Pulmonary artery endothelial cell (primary cell): ENCODE measurements around the gene RNASET2. TPM values are rescaled to one million over a fixed set of nuclear protein-coding genes. Genes with fewer than 3 reads are reported as not detected.
A peak's percentile ranks its signal among the peaks of the same experiment; 100 is the strongest.

Source experiments
- DNase-seq: peaks from one replicate; pipeline ENCODE4 v3.0.0-alpha.2; 2011; ENCODE audit warnings: low read depth, low spot score
- total RNA-seq: library from RNA; depleted of rRNA; stranded (reverse); fragments of >200 nt; gene quantifications from 2 replicates; pipeline ENCODE4 v1.2.3, GENCODE V29; 2014

RNASET2 gene
- total RNA-seq, 1 donor from 2014 or later = 15.4 TPM

DNA sequence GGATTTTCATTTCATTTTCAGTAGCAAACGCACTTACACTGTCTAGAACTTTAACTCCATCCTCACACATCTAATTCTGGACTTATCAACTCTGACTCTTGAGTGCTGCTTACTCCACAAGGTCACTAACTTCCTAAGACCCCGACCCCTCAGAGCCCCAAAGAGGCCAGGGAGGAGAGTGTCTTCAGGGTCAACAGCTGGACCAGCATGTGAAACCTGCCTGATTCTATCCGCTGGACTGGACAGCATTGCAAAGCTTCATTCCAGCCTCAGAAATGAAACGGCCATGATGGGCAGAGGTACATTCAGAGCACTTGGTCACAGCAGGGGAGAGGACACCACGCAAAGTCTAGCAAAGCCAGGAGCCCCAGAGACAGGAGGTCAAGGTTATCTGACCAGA is 9.1 kb downstream of the RNASET2 start:
- DNase-seq = no peak

DNA sequence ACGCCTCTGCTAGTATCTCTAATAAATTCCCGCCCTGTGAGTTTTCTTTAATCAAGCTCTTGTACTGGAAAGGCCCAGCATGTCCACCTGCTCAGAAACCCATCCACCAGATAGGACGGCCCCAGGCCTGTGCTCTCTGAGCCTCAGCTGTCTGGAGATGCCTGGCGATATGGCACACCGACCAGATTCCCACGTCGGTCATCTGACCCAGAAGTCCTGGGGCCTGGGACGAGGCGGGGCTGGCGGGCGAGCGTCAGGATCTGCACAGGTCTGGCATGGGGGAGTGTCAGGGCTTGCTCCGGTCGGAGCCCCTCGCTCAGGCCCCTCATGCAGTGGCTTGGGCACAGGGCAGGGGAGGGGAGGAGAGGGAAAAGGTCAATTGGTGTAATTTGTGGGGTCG is 10.2 kb downstream of the RNASET2 start:
- DNase-seq = no peak

DNA sequence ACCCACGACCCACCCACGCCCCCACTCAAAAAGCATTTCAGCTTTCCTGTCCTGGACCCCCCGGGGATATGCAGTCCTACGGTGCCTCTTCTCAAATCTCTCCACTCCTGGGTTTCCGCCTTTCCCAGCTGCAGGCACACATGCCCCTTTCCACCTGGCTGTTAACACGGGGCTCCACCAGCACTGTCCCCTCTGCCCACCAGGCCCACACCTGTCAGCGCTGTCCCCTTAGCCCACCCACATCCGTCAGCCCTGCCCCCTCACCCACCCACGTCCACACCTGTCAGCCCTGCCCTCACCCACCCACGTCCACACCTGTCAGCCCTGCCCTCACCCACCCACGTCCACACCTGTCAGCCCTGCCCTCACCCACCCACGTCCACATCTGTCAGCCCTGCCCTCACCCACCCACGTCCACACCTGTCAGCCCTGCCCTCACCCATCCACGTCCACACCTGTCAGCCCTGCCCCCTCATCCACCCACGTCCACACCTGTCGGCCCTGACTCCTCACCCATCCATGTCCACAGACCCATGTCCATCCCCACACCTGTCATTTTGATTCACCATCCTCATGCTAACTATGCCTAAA is 11.6 kb downstream of the RNASET2 start:
- DNase-seq = no peak

DNA sequence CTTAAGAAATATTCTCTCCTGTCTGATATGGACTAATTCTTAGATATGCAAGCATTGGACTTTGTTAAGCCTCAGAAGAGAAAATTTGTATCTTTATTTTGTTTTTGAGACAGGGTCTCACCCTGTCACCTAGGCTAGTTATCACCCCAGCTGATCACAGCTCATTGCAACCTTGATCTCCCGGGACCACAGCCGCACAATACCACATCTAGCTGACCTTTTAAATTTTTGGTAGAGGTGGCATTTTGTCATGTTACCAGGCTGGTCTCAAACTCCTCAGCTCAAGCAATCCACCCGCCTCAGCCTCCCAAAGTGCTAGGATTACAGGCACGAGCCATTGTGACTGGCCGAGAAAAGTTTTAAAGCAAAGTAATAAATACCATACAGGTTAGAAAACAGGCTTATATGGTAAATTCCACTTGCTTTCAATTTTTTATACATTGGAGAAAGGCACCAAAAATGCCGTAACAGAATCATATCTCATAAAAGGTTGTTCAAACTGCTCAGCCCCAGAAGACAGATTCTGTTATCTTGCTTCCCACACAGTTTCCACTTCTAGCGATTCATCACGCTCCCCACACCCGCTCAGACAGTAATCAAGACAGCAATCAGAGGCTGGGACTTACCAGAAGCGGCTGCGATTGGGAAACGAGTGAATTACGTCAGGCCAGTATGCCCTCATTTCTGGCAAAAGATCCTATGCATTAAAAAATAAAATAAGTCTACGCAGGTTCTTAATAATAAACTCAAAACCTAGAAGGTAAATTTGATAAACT is 13.8 kb downstream of the RNASET2 start:
- peak; percentile 11 for DNase-seq

DNA sequence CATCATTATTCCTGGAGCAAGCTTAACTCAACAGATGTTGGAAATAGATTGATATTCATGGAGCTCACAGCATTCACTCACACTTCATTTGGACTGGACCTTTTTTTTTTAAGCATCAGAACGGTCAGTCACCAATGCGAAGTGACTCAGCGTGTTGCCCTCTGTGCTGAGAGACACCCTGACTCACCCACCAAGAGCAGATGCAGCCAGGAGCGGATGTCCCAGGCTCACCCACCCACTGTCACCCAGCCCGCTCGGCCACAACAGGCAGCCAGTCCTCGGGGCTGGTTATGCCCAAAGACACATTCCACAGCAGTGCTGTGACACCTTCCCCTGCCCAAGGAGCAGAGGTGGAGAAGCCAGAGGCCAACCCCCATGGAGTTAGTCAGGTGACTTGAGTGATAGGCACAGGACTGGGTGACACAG is 15.7 kb downstream of the RNASET2 start:
- DNase-seq = no peak

DNA sequence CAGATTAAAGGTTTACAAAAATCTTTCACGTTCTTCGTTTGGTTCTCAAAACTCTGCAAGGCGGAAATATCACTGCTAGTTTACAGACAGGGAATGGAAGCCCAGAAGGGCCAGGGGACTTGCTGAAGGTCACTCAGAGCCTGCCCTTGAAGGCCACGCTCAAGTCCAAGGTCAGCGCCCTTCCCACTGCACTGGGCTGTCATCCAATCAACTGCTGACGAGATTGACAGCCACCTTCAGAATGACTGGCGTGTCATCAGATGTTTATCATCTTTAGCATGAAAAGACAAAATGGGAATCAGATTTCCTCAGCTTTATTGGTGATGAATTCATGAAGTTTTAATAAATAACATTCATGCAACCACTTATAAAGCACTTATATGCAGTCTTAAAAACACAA is 16.5 kb downstream of the RNASET2 start:
- no peak for DNase-seq

DNA sequence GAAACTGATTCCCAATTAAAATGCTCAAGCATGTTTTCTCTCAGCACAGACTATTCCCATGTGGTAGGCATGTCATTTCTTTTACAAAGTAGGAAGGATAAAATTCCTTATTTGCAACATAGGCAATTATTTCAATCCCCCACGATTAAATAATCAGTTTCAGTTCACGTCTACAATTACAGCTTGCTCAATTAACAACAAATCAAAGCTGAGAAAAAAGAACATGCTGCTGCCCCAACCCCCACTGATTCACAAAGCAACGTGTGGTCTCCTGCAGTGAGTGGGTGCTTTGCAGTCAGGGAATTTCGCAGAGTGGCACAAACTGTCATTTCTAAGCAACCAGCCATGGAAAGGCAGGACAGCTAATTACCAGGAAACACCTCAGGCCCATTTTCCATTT is 17.0 kb downstream of the RNASET2 start:
- DNase-seq = no peak

DNA sequence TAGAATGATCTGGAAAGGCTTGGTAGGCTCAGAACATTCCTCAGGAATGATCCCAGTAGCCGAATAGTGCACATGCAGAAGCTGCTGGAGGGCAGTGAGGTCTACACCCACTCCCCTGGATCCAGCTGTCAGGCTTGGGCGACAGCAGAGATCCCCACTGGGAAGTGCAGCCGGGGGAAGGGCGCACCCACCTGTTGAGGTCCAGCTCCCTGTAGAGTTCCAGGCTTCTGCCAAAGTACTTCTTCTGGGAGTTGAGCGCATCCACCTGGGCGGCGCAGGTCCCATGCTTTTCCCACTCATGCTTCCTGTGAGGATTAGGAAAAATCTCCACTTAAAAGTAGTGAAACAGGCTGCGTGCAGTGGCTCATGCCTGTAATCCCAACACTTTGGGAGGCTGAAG is 17.6 kb downstream of the RNASET2 start:
- DNase-seq = no peak

DNA sequence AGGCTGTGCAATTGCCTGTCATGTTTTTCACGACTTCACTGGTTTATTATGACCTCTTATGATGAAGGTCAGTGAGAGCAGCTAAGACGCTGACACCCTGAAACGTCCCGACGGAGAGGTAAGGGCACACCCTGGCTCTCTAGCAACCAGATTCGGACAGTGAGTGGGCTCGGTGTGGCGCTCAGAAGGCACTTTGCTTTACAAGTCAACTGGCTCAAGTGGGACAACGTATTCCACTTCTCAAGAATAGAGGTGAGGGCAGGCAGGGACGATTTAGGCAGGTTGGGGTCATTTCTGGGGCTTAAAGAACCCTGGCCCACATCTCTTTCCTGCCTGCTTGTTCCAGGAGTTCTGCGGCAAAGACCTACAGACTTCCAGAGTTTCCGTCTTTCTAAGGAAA is 18.2 kb downstream of the RNASET2 start:
- DNase-seq = no peak

DNA sequence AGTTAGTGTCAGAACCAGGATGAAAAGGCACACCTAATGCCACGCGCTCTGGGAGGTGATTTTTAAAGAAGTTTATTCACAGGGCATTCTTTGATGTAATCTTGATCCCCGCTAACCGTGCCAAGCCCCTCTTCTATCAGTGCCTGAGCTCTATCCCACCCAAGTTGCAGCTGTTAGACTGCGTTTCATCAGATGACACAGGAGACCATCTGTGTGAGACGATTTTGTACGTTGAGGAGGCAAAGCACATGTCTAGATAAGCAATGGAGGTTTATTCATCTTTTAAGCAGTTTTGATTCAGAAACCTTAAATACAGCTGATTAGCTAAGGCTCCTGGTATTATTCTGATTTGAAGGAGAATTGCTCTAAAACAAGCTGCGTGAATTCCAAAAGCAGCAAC is 18.6 kb downstream of the RNASET2 start:
- DNase-seq = no peak

DNA sequence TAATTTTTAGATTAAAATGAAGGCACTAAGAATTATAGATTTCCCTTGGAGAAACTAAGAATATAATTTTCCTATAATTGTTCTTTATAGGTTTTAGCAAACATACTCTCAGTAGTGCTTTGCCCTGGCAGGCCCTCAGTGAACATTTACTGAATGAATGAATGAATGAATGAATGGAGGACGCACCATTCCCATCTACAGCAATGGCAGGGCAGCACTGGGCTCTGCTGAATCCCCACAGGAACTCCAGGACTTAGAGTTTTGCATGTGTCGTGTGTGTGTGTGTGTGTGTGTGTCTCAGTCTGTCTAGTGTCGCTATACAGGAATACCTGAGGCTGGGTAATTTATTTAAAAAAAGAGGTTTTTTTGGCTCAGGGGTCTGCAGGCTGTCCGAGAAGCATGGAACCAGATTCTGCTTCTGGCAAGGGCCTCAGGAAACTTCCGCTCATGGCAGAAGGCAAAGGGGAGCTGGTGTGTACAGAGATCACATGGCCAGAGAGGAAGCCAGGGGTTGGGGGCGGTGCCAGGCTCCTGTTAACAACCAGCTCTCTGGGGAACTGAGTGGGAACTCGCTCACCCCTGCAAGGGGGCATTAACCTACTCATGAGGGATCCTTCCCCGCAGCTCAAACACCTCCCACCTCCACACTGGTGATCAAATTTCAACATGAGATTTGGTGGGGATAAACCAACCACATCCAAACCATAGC is 20.1 kb downstream of the RNASET2 start:
- DNase-seq = no peak

DNA sequence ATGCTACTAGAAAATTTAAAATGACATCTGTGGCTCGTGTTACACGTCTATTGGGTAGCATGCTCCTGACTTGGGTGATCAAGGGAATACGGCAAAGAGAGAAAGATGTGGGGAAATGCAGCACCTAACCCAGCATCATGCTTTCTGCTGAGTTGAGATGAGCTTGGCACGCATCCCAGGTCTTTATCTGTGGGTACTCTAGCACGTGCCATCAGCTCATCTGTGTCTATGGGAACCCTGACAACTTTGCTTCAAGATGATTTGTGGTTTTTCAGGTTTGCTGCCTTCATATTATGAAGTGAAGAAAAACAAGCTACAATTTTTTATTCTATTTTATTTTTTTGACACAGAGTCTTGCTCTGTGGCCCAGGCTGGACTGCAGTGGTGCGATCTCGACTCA is 21.0 kb downstream of the RNASET2 start:
- DNase-seq = no peak

DNA sequence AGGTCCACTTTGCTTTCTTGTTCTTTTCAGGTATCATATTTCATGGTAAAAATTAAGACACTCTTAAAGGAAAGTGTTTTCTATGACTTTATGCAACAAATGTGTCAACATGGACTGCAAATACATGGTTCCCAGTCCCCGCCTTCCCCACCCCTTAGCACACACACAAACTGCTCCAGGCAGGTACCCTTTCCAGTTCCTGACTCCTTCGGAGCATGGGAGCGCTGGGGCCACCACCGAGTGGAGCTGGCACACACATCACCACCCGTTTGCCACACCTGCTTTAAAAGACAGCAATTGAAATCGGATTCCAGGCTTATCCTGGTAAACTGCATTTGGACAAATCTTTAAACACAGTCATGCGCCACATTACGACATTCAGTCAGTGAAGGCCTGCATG is 22.2 kb downstream of the RNASET2 start:
- DNase-seq = no peak

DNA sequence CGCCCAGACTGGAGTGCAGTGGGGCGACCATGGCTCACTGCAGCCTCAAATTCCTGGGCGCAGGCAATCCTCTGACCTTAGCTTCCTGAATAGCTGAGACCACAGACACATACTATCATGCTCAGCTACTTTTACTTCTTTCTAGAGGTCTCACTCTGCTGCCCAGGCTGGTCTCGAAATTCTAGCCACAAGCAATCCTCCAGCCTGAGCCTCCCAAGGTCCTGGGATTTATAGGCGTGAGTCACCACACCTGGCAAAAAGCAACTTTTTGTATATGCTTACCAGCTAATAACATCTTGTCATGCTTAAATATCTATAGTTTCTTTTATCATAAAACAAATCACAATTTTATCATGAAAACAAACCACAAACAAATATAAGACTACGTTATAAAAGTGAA is 23.0 kb downstream of the RNASET2 start:
- no peak for DNase-seq

DNA sequence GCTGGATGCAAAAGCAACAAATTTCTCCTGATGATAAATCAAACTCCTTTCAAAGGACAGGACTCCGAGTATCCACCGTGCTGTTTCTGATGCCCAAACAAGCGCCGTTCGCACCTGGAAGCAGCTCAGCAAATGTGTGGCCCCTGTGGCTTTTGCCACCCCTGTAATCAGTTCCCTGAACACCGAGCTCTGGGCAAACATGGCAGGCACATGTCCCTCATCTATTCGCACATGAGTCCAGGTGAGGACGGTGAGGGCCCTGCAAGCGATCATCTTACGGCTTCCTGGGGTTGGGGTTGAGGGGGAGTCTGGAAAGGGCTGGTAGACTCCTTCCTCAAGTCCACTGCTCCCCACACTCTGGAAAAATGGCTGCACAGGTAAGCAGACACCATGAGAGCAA is 23.7 kb downstream of the RNASET2 start:
- no peak for DNase-seq

DNA sequence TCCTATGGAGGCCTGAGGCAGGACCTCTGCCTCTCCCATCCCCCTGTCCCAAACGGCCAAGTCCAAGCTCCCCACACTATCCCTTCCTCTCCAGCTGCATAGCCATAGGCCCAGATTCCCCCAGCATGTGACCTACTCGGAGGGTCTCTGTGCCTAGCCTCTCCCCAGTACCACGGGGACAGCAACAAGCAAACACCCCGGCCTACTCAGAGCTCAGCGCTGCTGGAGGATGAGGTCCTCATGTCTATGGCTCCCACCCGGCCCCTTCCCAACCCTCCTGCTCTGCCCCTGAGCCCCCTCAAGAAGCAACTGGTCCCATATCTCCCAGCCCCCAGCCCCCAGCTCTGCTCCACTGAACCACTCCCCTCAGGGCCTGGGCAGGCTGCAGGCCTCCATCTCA is 24.2 kb downstream of the RNASET2 start:
- no peak for DNase-seq

DNA sequence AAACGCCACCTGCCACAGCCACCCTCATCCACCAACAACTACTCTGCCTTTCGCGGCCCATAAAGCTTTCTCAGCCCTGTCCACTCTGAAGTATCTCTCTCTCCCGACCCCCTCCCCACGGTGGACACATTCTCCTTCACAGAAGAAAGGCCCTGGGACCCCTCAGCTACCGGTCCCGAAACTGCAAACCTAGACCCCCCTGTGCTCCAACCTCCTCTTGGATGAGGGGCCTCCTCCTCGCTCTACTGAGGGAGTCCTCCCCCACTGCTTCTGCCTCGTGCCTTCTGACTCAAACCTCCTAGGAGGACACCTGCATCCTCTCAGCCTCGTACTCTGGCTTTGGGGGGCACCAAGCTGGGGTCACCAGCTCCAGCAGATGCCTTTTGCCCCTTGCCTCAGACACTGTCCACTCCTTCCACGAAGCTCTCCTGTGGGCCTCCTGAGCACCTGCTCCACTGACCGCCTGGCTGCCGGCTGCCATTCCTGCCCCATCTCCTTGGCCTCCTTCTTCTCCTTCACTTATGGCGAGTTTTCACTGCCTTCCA is 24.9 kb downstream of the RNASET2 start:
- no peak for DNase-seq

DNA sequence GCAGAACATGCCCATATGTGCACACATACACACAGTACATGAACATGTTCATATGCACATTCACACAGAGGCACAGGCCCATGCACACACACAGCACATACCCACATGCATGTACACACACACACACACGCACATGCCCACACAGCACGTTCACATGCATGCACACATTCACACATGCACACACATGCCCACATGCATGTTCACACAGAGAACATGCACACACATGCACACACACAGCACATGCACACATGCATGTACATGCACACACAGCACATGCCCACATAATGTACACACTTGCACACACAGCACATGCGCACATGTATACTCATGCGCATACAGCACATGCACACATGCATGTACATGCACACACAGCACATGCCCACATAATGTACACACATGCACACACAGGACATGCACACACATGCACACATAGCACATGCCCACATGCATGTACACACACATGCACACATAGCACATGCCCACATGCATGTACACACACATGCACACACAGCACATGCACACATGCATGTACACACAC is 25.9 kb downstream of the RNASET2 start:
- DNase-seq = no peak

DNA sequence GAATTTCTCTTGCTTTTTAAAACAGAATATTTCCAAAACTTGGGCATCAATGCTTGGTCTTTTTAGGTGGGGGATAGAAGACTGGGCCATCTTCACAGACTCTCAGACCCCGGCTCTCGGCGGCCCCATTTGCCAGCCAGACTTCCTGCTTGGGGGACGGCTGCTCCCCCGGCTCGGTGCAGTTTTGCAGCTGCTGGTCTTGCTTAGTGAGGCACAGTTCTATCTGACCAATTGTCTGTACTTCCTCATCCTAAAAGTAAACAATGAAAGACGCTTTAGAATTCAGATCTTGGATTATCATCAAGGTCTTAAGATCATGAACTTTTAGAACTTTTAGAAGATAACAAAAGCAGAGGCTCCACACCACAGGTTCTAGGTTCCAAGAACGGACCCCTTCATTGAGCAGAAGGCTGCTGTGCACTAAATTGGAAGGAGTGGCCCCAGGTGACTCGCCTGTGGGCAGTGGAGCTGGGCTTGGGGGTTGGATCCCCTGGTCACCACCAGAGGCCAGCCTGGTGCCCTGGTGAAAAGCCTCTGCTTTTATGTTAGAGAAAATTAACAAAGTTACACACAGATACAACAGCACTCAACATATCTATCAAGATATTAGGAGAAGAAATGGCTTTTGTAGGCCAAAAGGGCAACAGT is 26.7 kb downstream of the RNASET2 start:
- DNase-seq = no peak

DNA sequence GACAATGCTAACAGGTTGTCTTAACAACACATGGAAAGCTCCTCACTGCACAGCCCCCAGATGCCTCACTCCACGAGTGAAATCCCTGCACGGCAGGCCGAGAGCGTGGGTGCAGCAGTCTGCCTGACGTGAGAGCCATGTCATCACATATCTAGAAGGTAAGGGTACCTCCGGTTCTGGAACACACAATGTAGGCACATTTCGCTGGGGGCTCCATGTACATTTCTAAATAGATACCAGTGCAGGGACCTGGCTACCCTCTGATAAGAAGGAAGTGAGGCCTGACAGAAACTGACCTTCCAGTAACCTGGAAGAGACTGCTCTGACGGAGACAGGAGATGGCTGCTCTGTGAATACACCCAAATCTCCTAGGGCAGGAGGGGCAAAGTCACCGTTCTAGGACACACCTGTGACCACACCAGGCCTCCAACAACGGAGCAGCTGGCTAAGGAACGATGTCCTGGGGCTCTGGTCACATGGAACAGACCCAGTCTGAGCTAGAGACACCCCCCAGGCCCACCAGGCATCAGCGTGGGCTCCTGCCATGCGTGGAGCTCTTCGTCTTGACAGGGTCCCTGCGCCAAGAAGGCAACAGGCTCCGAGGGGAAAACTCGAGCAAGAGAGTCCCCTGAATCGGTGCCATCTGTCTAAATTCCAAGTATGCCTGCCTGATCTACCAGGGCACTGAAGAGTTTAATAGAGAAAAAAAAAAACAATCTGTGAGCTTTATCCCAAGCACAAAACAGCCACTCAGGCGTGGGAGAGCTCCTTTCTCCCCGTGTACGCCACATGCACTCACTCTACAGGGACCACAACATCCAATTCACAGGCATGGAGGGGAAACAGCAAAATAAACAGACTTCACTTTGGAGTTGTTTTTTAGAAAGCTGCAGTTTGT is 27.5 kb downstream of the RNASET2 start:
- DNase-seq = no peak
